ENCODE results near the gene MPP1. TPM values are rescaled to one million over a fixed set of nuclear protein-coding genes. Genes with fewer than 3 reads are reported as not detected.

MPP1 gene
- total and polyA plus RNA-seq, 2 of the 8 experiments (the other 6 are each of a cell fraction or from before 2014, with no cell fraction given), result 7.6 to 13.4 TPM

DNA sequence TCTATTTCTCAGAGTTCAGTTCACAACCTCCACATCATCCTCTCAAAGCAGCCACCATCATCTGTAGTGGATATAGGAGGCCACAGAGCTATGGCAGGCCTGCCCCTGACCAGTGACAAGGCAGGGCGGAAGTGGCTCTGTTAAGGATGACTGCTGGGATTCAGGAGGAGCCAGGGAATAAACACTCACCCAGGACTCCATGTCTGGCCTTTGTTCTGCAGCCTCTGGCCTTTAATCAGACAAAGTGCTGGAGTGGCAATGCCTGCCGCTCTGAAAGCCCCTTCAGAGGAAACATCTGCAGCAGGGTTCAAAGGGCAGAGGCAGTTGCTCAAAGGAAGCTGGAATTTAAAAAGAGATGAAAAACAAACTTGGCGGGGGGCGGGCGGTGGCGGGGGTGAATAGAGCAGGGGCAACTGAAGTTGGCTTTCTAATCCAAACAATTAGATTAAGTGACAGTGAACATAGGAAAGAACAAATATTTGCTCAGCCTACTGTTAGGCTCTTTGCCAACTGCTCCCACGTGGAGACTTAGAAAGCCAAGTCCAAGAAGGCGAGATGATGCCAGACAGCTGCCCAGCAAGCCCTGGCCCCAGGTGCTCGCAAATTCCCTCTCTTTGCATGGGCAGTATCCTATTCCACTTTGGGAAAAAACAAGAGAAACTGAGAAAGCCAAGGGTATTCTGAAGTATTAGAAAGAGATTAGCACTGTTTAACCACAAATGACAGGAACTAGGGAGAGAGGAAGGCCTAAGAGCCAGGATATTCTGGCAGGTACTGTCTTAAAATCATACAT lies 5.5 kb downstream of the MPP1 start:
- no peak overlapping the region for H4K5ac ChIP-seq (ENCODE audit: insufficient read length, low read depth, low read length)
- no peak overlapping the region for H2BK12ac ChIP-seq (ENCODE audit: low read depth, low read length)
- no peak overlapping the region for H2BK15ac ChIP-seq (ENCODE audit: low read length)
- ChIA-PET POLR2A (ENCODE audit: partially characterized antibody) (interaction anchor here (1.9 to 2.2 kb wide), 2 partner anchors 21 to 37 kb away, joined by 7 read pairs; partner anchors contain the start of gene DKC1), CTCF (ENCODE audit: partially characterized antibody) (interaction anchor here (1.2 kb wide), 1 partner anchor 52 kb away, joined by 3 read pairs; no protein-coding TSS in a partner anchor)
- H3K23ac ChIP-seq (ENCODE audit: insufficient read length), result no peak overlapping the region
- H3K18ac ChIP-seq (ENCODE audit: extremely low read depth, low read length), result no peak overlapping the region
- WGBS, 2 experiments (ENCODE audit: extremely low coverage in 1 of 2, insufficient coverage in 1 of 2, insufficient read length in 1 of 2, insufficient replicate concordance in 2 of 2, low coverage in 1 of 2, low lambda C conversion rate in 2 of 2, missing lambda C conversion rate in 1 of 2), result 44% methylated on average over 9 of the region's 9 CpGs; no CpG with 5 or more reads in 1 of the 2 experiments
- peak overlapping the region in 1 of 2 experiments; percentile 21; a peak in 2 of 4 replicates for H3K4me2 ChIP-seq (ENCODE audit: insufficient read depth in 1 of 2, low read depth in 2 of 2, low read length in 2 of 2)
- H4K20me1 ChIP-seq (replicated peaks in 1 of 2; ENCODE audit: control insufficient read depth in 1 of 2, insufficient read depth in 2 of 2, low read length in 2 of 2), result peaks cover 0 to 3% of the 10 kb centered on the region in 2 experiments
- H3K79me1 ChIP-seq (ENCODE audit: low read depth, low read length), result no peaks in the 10 kb centered on the region
- H2BK5ac ChIP-seq (ENCODE audit: low read depth, low read length), result no peak overlapping the region
- H3K14ac ChIP-seq (ENCODE audit: insufficient read length), result no peak overlapping the region
- peaks cover 0 to 24% (median 15%) of the 10 kb centered on the region in 4 experiments; a peak in 6 of 7 replicates for H3K27me3 ChIP-seq (replicated peaks in 1 of 4; ENCODE audit: control insufficient read depth in 3 of 4, extremely low read depth in 1 of 4, insufficient read depth in 3 of 4, low read length in 3 of 4)
- no peaks in the 10 kb centered on the region for H3K79me2 ChIP-seq (ENCODE audit: control insufficient read depth in 1 of 2, insufficient read depth in 2 of 2, low read length in 2 of 2)
- H2AK5ac ChIP-seq (ENCODE audit: low read depth, low read length), result no peak overlapping the region
- H3K23me2 ChIP-seq (ENCODE audit: low read depth, low read length), result no peaks in the 10 kb centered on the region; the same call in 1 of the 2 replicates
- H3K4ac ChIP-seq (replicated peaks; ENCODE audit: insufficient read length, low read depth, low read length), result no peak overlapping the region
- H3K36me3 ChIP-seq (ENCODE audit: control insufficient read depth in 2 of 4, insufficient read depth in 4 of 4, low read length in 3 of 4), result no peaks in the 10 kb centered on the region
- H3K4me1 ChIP-seq (replicated peaks in 1 of 4; ENCODE audit: control insufficient read depth in 3 of 4, insufficient read depth in 4 of 4, low read length in 3 of 4), result peaks cover 0 to 8% (median 6%) of the 10 kb centered on the region in 4 experiments; a peak in 5 of 7 replicates
- no peak overlapping the region for H2BK20ac ChIP-seq (ENCODE audit: low read length)
- no peak overlapping the region for H3K4me3 ChIP-seq (ENCODE audit: extremely low read depth in 1 of 4, insufficient read depth in 2 of 4, low read depth in 3 of 4, low read length in 4 of 4)
- no peak overlapping the region for H2BK120ac ChIP-seq (replicated peaks; ENCODE audit: low read depth, low read length)
- no peak overlapping the region for H4K8ac ChIP-seq (ENCODE audit: extremely low read depth, insufficient read depth, low read length)
- no peak overlapping the region for H2AFZ ChIP-seq (ENCODE audit: low read length)
- H3K9me3 ChIP-seq (ENCODE audit: insufficient read depth in 2 of 2, low read depth in 1 of 2, low read length in 1 of 2), result no peaks in the 10 kb centered on the region
- no peak overlapping the region for H3K27ac ChIP-seq (ENCODE audit: low read depth, low read length)
- no peak for DNase-seq (ENCODE audit: low read depth in 1 of 2, low spot score in 2 of 2)
- TF ChIP-seq RNF2 (IDR thresholded peaks at IDR 0.05; ENCODE audit: borderline replicate concordance, low read depth, low read length, missing control alignments, poor library complexity, severe bottlenecking) (no peak), SAP30 (IDR thresholded peaks at IDR 0.05; ENCODE audit: insufficient read depth, insufficient replicate concordance, low read length) (no peak), TCF12 (IDR thresholded peaks at IDR 0.05; ENCODE audit: low read depth, low read length) (no peak)
- H3K56ac ChIP-seq (replicated peaks; ENCODE audit: insufficient read length, low read depth, low read length), result no peak overlapping the region
- H4K91ac ChIP-seq (replicated peaks; ENCODE audit: insufficient read length, low read length), result no peak overlapping the region
- no peak for FAIRE-seq
- H3K9ac ChIP-seq (replicated peaks in 1 of 4; ENCODE audit: extremely low read depth in 1 of 4, low read depth in 3 of 4, low read length in 3 of 4), result no peak overlapping the region

Data from H1 (cell line).